ENCODE results near the gene NMUR1.
A peak's percentile ranks its signal among the peaks of the same experiment; 100 is the strongest.
"Not testable (repeated sequence)": the region's sequence is repeated elsewhere in the genome, so short reads cannot be mapped to it uniquely, and the experiment has no call there.

Gene NMUR1

DNA sequence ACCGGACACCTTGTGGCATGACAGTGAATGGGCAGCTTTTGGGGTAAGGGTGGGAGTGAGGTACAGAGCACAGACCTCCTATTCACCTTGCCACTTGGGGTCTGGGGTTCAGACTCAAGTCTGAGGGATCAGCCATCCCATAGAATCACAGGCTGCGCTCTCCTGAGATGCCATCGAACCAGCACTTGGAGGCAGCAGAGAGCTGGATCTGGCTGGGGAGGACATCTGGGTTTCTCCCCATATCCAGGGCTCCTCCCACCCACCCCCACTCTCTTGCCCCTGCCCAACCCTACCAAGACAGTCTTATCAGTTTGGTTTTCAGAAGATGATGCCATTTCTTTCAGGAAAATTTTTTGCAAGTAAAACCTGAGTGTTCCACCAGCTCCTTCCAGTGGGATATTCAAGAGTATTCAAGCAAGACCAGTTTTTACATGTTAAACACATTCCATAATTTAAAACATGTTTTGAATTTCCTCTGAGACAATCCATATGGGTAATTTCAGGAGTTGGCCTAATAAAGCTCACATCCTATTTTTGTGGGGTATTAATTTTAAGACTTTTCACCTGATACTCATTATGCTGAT lies 33.2 kb upstream of the NMUR1 start:
- no peak overlapping the region for H3K4me3 ChIP-seq (replicated peaks; ENCODE audit: low read depth, low read length)
- TF ChIP-seq, protein P1, sequence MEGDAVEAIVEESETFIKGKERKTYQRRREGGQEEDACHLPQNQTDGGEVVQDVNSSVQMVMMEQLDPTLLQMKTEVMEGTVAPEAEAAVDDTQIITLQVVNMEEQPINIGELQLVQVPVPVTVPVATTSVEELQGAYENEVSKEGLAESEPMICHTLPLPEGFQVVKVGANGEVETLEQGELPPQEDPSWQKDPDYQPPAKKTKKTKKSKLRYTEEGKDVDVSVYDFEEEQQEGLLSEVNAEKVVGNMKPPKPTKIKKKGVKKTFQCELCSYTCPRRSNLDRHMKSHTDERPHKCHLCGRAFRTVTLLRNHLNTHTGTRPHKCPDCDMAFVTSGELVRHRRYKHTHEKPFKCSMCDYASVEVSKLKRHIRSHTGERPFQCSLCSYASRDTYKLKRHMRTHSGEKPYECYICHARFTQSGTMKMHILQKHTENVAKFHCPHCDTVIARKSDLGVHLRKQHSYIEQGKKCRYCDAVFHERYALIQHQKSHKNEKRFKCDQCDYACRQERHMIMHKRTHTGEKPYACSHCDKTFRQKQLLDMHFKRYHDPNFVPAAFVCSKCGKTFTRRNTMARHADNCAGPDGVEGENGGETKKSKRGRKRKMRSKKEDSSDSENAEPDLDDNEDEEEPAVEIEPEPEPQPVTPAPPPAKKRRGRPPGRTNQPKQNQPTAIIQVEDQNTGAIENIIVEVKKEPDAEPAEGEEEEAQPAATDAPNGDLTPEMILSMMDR (IDR thresholded peaks at IDR 0.05; ENCODE audit: low read depth, low read length, missing control alignments) = peak; percentile 70
- peak; percentile 35 for DNase-seq (ENCODE audit: extremely low read depth, low read depth)

DNA sequence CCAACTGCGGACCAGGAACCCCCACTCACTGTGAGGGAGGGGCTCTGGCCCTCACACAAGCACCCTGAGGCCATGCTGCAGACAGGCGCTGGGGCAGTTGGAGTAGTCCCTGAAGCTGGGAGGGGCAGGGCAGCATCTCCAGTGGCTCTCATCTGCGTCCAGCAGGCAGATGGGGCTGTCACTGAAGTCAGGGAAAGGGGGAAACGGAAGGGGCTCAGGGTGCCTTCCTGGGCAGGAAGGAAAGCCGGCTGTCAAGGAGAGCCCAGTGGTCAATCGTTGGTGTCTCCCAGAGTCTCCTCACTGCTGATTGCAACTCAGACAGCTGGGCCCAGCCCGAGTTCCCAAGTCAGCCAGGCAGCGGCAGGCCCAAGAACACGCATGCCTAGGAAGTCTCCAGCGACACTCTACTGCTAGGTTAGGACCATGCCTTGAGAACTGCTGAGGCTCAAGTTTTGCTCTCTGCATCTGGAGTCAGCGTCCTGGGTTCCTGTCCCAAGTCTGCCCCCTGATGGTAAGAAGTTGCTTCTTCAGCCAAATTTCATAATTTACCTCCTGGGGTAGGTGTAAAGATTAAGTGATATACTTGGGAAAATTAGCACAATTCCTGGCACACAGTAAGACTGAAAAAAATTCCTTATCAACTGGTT lies 27.4 kb upstream of the NMUR1 start:
- TF ChIP-seq, protein P1 (IDR thresholded peaks at IDR 0.05; ENCODE audit: low read depth, low read length, missing control alignments) = peak; percentile 70
- no peak overlapping the region for H3K4me3 ChIP-seq (replicated peaks; ENCODE audit: low read depth, low read length)
- peak; percentile 39 for DNase-seq (ENCODE audit: extremely low read depth, low read depth)

DNA sequence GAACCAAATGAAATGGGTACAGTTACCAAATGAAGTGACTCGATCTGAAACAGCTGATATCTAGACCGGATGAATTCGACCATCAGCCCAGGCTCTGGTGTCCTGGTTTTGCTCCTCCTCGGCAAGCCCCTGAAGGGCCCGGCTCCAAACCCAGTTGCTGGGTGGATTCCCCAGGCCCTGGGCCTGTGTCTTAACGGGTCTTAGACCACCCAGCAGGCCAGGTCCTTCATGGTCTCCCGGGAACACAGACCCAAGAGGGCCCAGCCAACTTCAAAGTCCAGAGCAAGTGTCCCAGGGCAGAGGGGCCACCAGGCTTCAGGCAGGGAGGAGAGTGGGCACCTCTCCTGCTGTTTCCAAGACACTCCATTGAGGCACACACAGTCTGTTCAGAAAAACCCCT lies 26.7 kb upstream of the NMUR1 start:
- no peak for DNase-seq (ENCODE audit: extremely low read depth, low read depth)
- no peak overlapping the region for H3K4me3 ChIP-seq (replicated peaks; ENCODE audit: low read depth, low read length)
- TF ChIP-seq, protein P1 (IDR thresholded peaks at IDR 0.05; ENCODE audit: low read depth, low read length, missing control alignments) = no peak

DNA sequence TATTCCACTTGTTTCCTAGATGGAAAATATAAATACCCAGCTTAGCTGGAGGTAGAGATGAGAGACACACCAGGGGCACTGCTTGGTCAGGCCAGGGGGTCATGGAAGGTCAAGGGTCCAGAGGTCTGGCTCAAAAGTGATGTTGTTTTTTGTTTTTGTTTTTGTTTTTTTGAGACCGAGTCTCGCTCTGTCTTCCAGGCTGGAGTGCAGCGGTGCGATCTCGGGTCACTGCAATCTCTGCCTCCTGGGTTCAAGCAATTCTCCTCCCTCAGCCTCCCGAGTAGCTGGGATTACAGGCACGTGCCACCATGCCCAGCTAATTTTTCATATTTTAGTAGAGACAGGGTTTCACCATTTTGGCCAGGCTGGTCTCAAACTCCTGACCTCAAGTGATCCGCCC lies 26.3 kb upstream of the NMUR1 start:
- not testable (repeated sequence) for DNase-seq (ENCODE audit: extremely low read depth, low read depth); H3K4me3 ChIP-seq (replicated peaks; ENCODE audit: low read depth, low read length)

DNA sequence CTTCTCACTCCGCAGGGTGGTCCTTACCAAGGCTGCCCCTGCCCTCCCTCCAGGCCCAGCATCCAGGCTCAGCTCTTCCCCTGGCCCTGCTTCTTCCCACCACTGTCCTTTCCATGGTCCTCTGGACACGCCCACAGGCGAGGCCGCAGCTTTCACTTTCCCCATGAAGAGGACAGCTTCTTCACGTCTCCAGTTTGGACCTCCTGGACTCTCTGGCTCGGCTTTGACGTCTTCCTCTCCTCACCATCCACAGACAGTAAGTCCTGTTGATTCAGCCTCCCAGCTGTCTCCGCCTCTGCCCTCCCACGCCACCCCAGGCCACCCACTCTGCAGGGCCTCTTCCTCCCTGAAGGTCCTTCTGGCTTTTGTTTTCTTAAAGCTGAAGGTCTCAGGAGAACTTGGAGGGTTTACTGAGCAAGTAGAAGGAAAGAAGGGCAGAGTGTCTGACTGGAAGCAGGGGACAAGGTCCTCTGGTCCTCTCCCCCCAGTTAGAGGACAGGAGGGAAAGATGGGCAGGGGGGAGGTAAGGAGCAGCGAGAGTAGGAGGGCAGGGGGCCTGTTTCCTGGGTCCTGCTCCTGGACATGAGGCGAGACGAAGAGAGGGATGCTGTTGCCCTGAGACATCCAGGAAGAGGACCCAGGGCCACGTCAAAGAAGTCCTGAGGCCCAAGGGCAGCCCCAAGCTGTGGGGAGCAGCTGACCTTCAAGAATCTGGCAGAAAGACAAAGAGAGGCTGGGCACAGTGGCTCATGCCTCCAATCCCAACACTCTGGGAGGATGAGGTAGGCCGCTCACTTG lies 24.7 kb upstream of the NMUR1 start:
- DNase-seq (ENCODE audit: extremely low read depth, low read depth) = no peak
- no peak overlapping the region for H3K4me3 ChIP-seq (replicated peaks; ENCODE audit: low read depth, low read length)

DNA sequence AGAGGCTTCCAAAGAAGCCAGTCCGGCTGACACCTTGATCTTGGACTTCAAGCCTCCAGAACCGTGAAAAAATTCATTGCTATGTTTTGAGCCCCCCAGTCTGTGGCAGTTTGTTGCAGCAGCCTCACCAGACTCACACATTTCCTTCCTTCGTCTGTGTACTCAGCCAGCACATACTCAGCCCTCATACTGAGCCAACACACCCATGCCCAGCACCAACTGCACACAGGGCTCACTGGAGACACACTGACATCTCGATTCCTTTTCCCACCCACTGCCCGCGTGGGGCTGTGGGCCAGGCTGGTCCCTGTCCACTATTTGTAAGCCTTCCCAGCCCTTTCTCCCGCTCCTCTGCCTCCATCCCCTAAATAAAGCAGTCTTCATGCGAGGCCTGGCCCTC lies 24.1 kb upstream of the NMUR1 start:
- DNase-seq (ENCODE audit: extremely low read depth, low read depth) = no peak
- TF ChIP-seq, protein P1 (IDR thresholded peaks at IDR 0.05; ENCODE audit: low read depth, low read length, missing control alignments) = no peak
- no peak overlapping the region for H3K4me3 ChIP-seq (replicated peaks; ENCODE audit: low read depth, low read length)

More for the DNA sequence above, 24.7 kb upstream of the NMUR1 start:
- TF ChIP-seq, protein P1 (IDR thresholded peaks at IDR 0.05; ENCODE audit: low read depth, low read length, missing control alignments) = no peak

DNA sequence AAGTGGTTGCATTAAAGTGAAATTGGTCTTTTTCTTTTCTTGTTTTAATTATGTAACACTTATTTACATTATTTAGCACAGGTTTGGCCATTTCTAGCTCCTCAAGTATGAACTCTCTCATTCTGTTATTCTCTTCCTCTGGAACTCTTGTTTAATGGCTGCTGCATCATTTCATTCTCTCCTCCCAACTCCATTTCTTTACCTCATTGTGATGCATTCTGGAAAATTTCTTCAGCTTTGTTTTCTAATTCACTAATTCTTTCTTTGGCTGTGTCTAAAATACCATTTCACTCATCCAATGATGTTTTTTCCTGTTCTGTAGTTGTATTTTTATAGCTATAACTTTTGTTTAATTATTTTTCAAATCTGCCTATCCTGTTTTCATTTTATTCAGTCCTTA lies 22.5 kb upstream of the NMUR1 start:
- no peak overlapping the region for H3K4me3 ChIP-seq (replicated peaks; ENCODE audit: low read depth, low read length)
- DNase-seq (ENCODE audit: extremely low read depth, low read depth) = no peak
- TF ChIP-seq, protein P1 (IDR thresholded peaks at IDR 0.05; ENCODE audit: low read depth, low read length, missing control alignments) = no peak
